ENCODE data around the gene EEA1. TPM values are rescaled to one million over a fixed set of nuclear protein-coding genes. Genes with fewer than 3 reads are reported as not detected.
"Not testable (repeated sequence)": the region's sequence is repeated elsewhere in the genome, so short reads cannot be mapped to it uniquely, and the experiment has no call there.

Gene EEA1
- total RNA-seq, 1 donor from 2014 or later = 11.6 TPM

DNA sequence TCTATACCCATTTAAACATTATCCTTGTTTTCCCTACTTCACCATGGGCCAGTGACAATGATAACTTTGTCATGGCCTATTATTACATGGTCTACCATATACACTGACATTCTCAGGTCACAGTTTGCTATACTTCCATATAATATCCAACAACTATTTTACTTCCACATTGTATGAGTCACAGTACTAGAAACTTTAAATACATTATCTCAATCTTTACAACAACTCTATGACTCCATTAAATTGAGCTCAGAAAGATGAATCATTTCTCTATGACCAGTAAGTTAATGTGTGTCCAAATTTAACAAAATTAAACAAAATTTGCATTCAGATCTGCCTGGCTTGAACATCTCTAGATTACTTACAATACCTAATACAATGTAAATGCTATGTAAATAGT lies 132.4 kb downstream of the EEA1 start:
- H3K4me3 Mint-ChIP-seq = no peak overlapping the region

DNA sequence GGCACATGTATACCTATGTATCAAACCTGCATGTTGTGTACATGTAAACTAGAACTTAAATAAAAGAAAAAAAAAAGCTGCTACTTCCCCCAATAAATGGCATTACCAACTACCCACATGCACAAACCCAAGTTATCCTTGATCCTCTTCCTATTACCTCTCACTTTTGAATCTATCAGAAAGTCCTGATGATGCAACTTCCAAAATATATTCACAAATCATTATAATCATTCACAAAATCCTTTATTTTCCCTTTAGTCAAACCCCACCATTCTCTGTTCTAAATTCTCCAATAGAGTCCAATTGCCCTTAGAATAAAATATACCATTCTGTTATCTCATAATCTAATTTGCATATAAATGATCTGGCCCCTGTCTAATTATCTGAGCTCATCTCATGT lies 134.3 kb downstream of the EEA1 start:
- no peaks in the 10 kb centered on the region for H3K4me1 Mint-ChIP-seq
- no peaks in the 10 kb centered on the region for H3K79me2 ChIP-seq (ENCODE audit: low read depth)

More for the DNA sequence above, 132.4 kb downstream of the EEA1 start:
- H3K9ac ChIP-seq = no peak overlapping the region
- no peaks in the 10 kb centered on the region for H4K20me1 ChIP-seq (ENCODE audit: low read depth)
- no peaks in the 10 kb centered on the region for H3K4me1 Mint-ChIP-seq
- H3K27ac ChIP-seq = no peak overlapping the region
- H3K4me1 ChIP-seq = no peaks in the 10 kb centered on the region
- no peaks in the 10 kb centered on the region for H3F3A ChIP-seq (ENCODE audit: low read depth)
- H3K36me3 Mint-ChIP-seq = peaks cover 13% of the 10 kb centered on the region
- no peaks in the 10 kb centered on the region for H3K27me3 ChIP-seq
- peaks cover 4% of the 10 kb centered on the region for H3K36me3 ChIP-seq
- H3K79me2 ChIP-seq (ENCODE audit: low read depth) = no peaks in the 10 kb centered on the region
- H3K4me2 ChIP-seq = no peak overlapping the region
- H3K27me3 Mint-ChIP-seq (ENCODE audit: insufficient read depth, low read depth) = no peaks in the 10 kb centered on the region
- TF ChIP-seq EZH2 (IDR thresholded peaks at IDR 0.05) = no peak
- TF ChIP-seq, protein P1, sequence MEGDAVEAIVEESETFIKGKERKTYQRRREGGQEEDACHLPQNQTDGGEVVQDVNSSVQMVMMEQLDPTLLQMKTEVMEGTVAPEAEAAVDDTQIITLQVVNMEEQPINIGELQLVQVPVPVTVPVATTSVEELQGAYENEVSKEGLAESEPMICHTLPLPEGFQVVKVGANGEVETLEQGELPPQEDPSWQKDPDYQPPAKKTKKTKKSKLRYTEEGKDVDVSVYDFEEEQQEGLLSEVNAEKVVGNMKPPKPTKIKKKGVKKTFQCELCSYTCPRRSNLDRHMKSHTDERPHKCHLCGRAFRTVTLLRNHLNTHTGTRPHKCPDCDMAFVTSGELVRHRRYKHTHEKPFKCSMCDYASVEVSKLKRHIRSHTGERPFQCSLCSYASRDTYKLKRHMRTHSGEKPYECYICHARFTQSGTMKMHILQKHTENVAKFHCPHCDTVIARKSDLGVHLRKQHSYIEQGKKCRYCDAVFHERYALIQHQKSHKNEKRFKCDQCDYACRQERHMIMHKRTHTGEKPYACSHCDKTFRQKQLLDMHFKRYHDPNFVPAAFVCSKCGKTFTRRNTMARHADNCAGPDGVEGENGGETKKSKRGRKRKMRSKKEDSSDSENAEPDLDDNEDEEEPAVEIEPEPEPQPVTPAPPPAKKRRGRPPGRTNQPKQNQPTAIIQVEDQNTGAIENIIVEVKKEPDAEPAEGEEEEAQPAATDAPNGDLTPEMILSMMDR (IDR thresholded peaks at IDR 0.05) = no peak
- no peak for TF ChIP-seq EZH2phosphoT487 (IDR thresholded peaks at IDR 0.05)
- H3K9me3 Mint-ChIP-seq = peaks cover 1% of the 10 kb centered on the region
- H3K4me3 ChIP-seq = no peak overlapping the region
- H3K9me3 ChIP-seq (ENCODE audit: low read depth) = no peaks in the 10 kb centered on the region
- H2AFZ ChIP-seq (replicated peaks) = no peak overlapping the region
- H3K27ac Mint-ChIP-seq = no peak overlapping the region
- DNase-seq (ENCODE audit: low spot score) = no peak

DNA sequence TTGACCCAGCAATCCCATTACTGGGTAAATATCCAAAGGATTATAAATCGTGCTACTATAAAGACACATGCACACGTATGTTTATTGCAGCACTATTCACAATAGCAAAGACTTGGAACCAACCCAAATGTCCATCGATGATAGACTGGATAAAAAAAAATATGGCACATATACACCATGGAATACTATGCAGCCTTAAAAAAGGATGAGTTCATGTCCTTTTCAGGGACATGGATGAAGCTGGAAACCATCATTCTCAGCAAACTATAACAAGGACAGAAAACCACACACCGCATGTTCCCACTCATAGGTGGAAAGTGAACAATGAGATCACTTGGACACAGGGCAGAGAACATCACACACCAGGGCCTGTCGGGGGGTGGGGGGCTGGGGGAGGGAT lies 134.7 kb downstream of the EEA1 start:
- H3K4me2 ChIP-seq; H3K79me2 ChIP-seq (ENCODE audit: low read depth); H3K27me3 ChIP-seq; H2AFZ ChIP-seq (replicated peaks); H3K9ac ChIP-seq; H3K27ac Mint-ChIP-seq; DNase-seq (ENCODE audit: low spot score); H3K27me3 Mint-ChIP-seq (ENCODE audit: insufficient read depth, low read depth); H3K27ac ChIP-seq; H3K9me3 ChIP-seq (ENCODE audit: low read depth); H3K36me3 ChIP-seq; H3K9me3 Mint-ChIP-seq; H3K4me1 ChIP-seq; H4K20me1 ChIP-seq (ENCODE audit: low read depth); H3K4me1 Mint-ChIP-seq; H3K4me3 ChIP-seq; H3K4me3 Mint-ChIP-seq; H3F3A ChIP-seq (ENCODE audit: low read depth): not testable (repeated sequence)
- peaks cover 20% of the 10 kb centered on the region for H3K36me3 Mint-ChIP-seq

More for the DNA sequence above, 134.3 kb downstream of the EEA1 start:
- Mint-ChIP-seq H3K4me3 (no peak overlapping the region), H3K27ac (no peak overlapping the region), H3K27me3 (ENCODE audit: insufficient read depth, low read depth) (no peaks in the 10 kb centered on the region), H3K9me3 (peaks cover 8% of the 10 kb centered on the region), H3K36me3 (peaks cover 19% of the 10 kb centered on the region)
- Histone ChIP-seq H3K4me3 (no peak overlapping the region), H2AFZ (replicated peaks) (no peak overlapping the region), H3K9ac (no peak overlapping the region), H3K9me3 (ENCODE audit: low read depth) (no peaks in the 10 kb centered on the region), H4K20me1 (ENCODE audit: low read depth) (no peaks in the 10 kb centered on the region), H3K36me3 (no peaks in the 10 kb centered on the region), H3K27me3 (no peaks in the 10 kb centered on the region), H3K4me2 (no peak overlapping the region), H3K27ac (no peak overlapping the region), H3K4me1 (no peaks in the 10 kb centered on the region), H3F3A (ENCODE audit: low read depth) (no peaks in the 10 kb centered on the region)
- no peak for TF ChIP-seq EZH2phosphoT487 (IDR thresholded peaks at IDR 0.05)
- no peak for DNase-seq (ENCODE audit: low spot score)

DNA sequence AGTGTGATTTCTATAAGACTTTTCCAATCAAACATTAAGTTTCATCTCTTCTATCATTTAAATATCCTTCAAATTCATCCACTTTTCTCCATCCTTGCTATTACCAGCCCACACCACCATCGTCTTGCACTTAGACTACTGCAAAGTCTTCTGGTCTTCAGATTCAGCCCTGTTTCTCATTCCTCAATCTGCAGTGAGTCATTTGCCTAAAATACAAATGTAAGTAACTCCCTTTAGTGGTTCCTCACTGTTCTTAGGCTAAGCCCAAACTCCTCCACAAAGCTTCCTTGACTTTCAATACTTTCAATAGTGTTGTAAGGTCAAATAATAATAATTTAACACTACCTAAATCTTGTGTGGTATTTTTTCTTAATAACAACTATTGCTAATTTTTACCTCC lies 143.1 kb downstream of the EEA1 start:
- no peaks in the 10 kb centered on the region for H3K4me1 ChIP-seq
- peaks cover 7% of the 10 kb centered on the region for H3K36me3 Mint-ChIP-seq
- no peaks in the 10 kb centered on the region for H3K36me3 ChIP-seq
- H3K27ac Mint-ChIP-seq = no peak overlapping the region
- H3K27ac ChIP-seq = no peak overlapping the region
- no peak overlapping the region for H2AFZ ChIP-seq (replicated peaks)
- H3K4me2 ChIP-seq = no peak overlapping the region
- H3K9ac ChIP-seq = no peak overlapping the region
- peaks cover 2% of the 10 kb centered on the region for H3K27me3 Mint-ChIP-seq (ENCODE audit: insufficient read depth, low read depth)
- no peaks in the 10 kb centered on the region for H3K9me3 ChIP-seq (ENCODE audit: low read depth)
- H3F3A ChIP-seq (ENCODE audit: low read depth) = no peaks in the 10 kb centered on the region
- H3K27me3 ChIP-seq = no peaks in the 10 kb centered on the region
- DNase-seq (ENCODE audit: low spot score) = no peak
- no peak overlapping the region for H3K4me3 ChIP-seq
- H3K4me3 Mint-ChIP-seq = no peak overlapping the region
- peaks cover 6% of the 10 kb centered on the region for H3K9me3 Mint-ChIP-seq
- TF ChIP-seq, protein P1 (IDR thresholded peaks at IDR 0.05) = no peak
- TF ChIP-seq EZH2phosphoT487 (IDR thresholded peaks at IDR 0.05) (no peak), EZH2 (IDR thresholded peaks at IDR 0.05) (no peak)
- H3K4me1 Mint-ChIP-seq = peaks cover 2% of the 10 kb centered on the region
- H3K79me2 ChIP-seq (ENCODE audit: low read depth) = no peaks in the 10 kb centered on the region
- no peaks in the 10 kb centered on the region for H4K20me1 ChIP-seq (ENCODE audit: low read depth)

Data from neural progenitor cell (in vitro differentiated cells).